Fibroblast of lung (primary cell): ENCODE data around the gene CACUL1.

ENCODE experiments used
- EZH2 ChIP-seq: IDR thresholded peaks from 2 replicates; pipeline ENCODE4 v1.5.1; 2012; ENCODE audit warnings: low read length, control low read depth, mild to moderate bottlenecking; ENCODE audit errors: missing control alignments
- TF ChIP-seq, protein P1 (sequence below), 2 donors: IDR thresholded peaks in 1 of 2; conservative IDR thresholded peaks in 1 of 2; 1 replicate in 1 of 2; 2 replicates in 1 of 2; pipeline ENCODE4 v1.5.1; 2011 to 2012; ENCODE audit warnings: low read length in 2 of 2, control low read depth in 1 of 2, inconsistent platforms in 1 of 2, low read depth in 1 of 2, mild to moderate bottlenecking in 1 of 2

DNA sequence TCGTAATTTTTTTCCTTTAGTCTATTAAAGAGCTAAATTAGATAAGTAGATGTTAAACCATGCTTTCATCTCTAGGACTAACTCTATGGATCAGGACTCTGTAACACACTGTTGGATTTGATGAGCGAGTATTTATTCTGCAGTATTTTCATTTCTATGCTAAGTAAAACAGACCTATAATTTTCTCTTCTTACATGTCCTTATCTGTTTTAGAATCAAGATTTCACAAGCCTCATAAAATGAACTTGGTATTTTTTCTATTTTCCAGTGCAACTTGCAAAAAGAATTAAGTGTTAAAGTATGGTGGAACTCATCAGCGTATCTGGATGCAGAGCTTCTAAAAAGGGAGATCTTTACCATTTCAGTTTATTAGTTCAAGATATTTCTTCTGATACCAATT is 2.4 kb downstream of the CACUL1 start:
- TF ChIP-seq, protein P1, sequence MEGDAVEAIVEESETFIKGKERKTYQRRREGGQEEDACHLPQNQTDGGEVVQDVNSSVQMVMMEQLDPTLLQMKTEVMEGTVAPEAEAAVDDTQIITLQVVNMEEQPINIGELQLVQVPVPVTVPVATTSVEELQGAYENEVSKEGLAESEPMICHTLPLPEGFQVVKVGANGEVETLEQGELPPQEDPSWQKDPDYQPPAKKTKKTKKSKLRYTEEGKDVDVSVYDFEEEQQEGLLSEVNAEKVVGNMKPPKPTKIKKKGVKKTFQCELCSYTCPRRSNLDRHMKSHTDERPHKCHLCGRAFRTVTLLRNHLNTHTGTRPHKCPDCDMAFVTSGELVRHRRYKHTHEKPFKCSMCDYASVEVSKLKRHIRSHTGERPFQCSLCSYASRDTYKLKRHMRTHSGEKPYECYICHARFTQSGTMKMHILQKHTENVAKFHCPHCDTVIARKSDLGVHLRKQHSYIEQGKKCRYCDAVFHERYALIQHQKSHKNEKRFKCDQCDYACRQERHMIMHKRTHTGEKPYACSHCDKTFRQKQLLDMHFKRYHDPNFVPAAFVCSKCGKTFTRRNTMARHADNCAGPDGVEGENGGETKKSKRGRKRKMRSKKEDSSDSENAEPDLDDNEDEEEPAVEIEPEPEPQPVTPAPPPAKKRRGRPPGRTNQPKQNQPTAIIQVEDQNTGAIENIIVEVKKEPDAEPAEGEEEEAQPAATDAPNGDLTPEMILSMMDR (conservative IDR thresholded peaks at IDR 0.05 in 1 of 2, IDR thresholded peaks at IDR 0.05 in 1 of 2; ENCODE audit: low read depth in 1 of 2, low read length in 2 of 2): no peak
- TF ChIP-seq EZH2: no peak
